Heart right ventricle (tissue), 16 donors: Measurements from ENCODE around the gene BCKDHB. TPM values are rescaled to one million over a fixed set of nuclear protein-coding genes. Genes with fewer than 3 reads are reported as not detected.

ENCODE experiments used
- ATAC-seq, 8 donors: fragments of 200-7000 bp; cut with Tn5 transposase; one replicate each; pipeline ENCODE4 v1.9.1; 2020; ENCODE audit warnings: mild to moderate bottlenecking in 8 of 8, moderate library complexity in 8 of 8, moderate number of reproducible peaks in 1 of 8
- DNase-seq, 2 donors: peaks; one replicate each; pipeline ENCODE4 v3.0.0-alpha.2; 2020
- H3K27ac ChIP-seq, 10 donors: fragments of 200-600 bp; sonication (generic) in 2 of 10; one replicate each; pipeline versions ENCODE4 v1.5.0 to v1.8.0; 2020 to 2022; ENCODE audit warnings: mild to moderate bottlenecking in 3 of 10
- H3K27me3 ChIP-seq, 7 donors: fragments of 200-600 bp; one replicate each; pipeline ENCODE4 v1.8.0; 2021 to 2022; ENCODE audit warnings: mild to moderate bottlenecking in 2 of 7
- H3K36me3 ChIP-seq, 9 donors: fragments of 200-600 bp; sonication (generic) in 1 of 9; one replicate each; pipeline versions ENCODE4 v1.5.0 to v1.8.0; 2020 to 2022; ENCODE audit warnings: mild to moderate bottlenecking in 2 of 9
- H3K4me1 ChIP-seq, 9 donors: fragments of 200-600 bp; sonication (generic) in 1 of 9; one replicate each; pipeline versions ENCODE4 v1.5.0 to v1.8.0; 2020 to 2022; ENCODE audit warnings: mild to moderate bottlenecking in 4 of 9
- H3K4me3 ChIP-seq, 10 donors: fragments of 200-600 bp; sonication (generic) in 2 of 10; one replicate each; pipeline versions ENCODE4 v1.5.0 to v1.8.0; 2020 to 2022; ENCODE audit warnings: mild to moderate bottlenecking in 7 of 10, moderate library complexity in 2 of 10
- H3K9me3 ChIP-seq, 11 donors: fragments of 200-600 bp in 10 of 11; sonication (generic) in 2 of 11; one replicate each; pipeline versions ENCODE4 v1.5.0 to v1.8.0; 2013 to 2022; ENCODE audit warnings: mild to moderate bottlenecking in 2 of 11, control low read depth in 1 of 11, moderate library complexity in 1 of 11
- CTCF ChIP-seq, 9 donors: fragments of 200-600 bp; sonication (generic) in 2 of 9; IDR thresholded peaks; one replicate each; pipeline versions ENCODE4 v1.5.0 to v1.8.0; 2021 to 2022; ENCODE audit warnings: antibody characterized with exemption in 9 of 9, mild to moderate bottlenecking in 5 of 9, moderate library complexity in 1 of 9
- WGBS, 2 donors: extraction: QIAGEN DNeasy Blood & Tissue Kit; methylation state at CpG; one replicate each; pipeline ENCODE4 v1.1.7; 2013; ENCODE audit warnings: inconsistent platforms in 1 of 2; 5-methylcytosine and 5-hydroxymethylcytosine counted together
- intact Hi-C, 10 donors: fragments of 100-400 bp; cut with DNase I; formaldehyde crosslinking; loops; one replicate each; pipeline versions ENCODE4 v1.11.1 to v1.14.2; 2022
- polyA plus RNA-seq, 2 donors: library from polyadenylated mRNA; stranded (reverse); fragments of 200-250 nt; gene quantifications; one replicate each; pipeline ENCODE4 v1.2.3, GENCODE V29; 2013
- total RNA-seq, 10 donors: library from RNA; stranded (reverse); fragmentation: NEBNext Ultra II Directional in 3 of 10; extraction: Animal tissue kit (Norgen Biotek cat#: 25700) in 3 of 10; gene quantifications; one replicate each; pipeline versions ENCODE4 v1.2.1 to v1.2.4, GENCODE V29; 2021 to 2023
- donor health status: Arrhythmogenic right ventricular cardiomyopathy.
- donor health status: ischemic (EF 13 %, LVEDD 7.1; RV severe dilation, severe dysfunction).
- donor health status: healthy with polysubstance abuse.
- donor health status: DM: no; HTN: yes; CAD: no.
- donor health status: DM: no; HTN: no; CAD: no.
- donor health status: ischemic (EF 25% LVEDD 6.9; RV normal size, moderate dysfunction).
- donor health status: ischemic (EF 25% LVEDD 5.7; RV mildly dilated, moderate dysfunction).
- donor health status: healthy.
- donor health status: DM: yes; HTN: yes; CAD: no.
- donor health status: Ischemic cardiomyopathy.
- donor health status: ischemic (EF 35%, LVEDD 5.7; RV mildly dilated, moderate dysfunction).
- donor health status: nonischemic (EF 11% LVEDD 7.7; RV severe dilation, severe dysfunction).
- donor health status: DM: yes; HTN: yes; CAD: no.
- donor health status: PGD.
- donor health status: ischemic (EF 29% LVEDD 5.4; RV normal size, mild dysfunction).
- donor health status: nonischemic (EF 23%, LVEDD 6.1; RV moderate dilation, normal function).

Gene BCKDHB
- total and polyA plus RNA-seq, 12 donors, result 7.1 to 46.4 (median 31.2) TPM

- Histone ChIP-seq H3K27ac (no peak overlapping the region), H3K9me3 (peaks cover 0 to 9% (median 0%) of the 10 kb centered on the region in 11 donors), H3K27me3 (no peaks in the 10 kb centered on the region), H3K4me1 (no peaks in the 10 kb centered on the region), H3K36me3 (peaks cover 0 to 7% (median 0%) of the 10 kb centered on the region in 9 donors), H3K4me3 (no peak overlapping the region)
- DNase-seq (no peak), ATAC-seq (no peak)
- WGBS, 2 donors, result 18 to 33% methylated on average over 1 of the region's 1 CpG
- intact Hi-C loops, result no loop called here
- no peak for TF ChIP-seq CTCF (IDR thresholded peaks at IDR 0.05)
Measured at GRCh38 chr6:80179695-80180094, 73.2 kb downstream of the BCKDHB start.

- Histone ChIP-seq H3K4me1 (no peaks in the 10 kb centered on the region), H3K4me3 (no peak overlapping the region), H3K36me3 (no peaks in the 10 kb centered on the region), H3K9me3 (peaks cover 0 to 16% (median 0%) of the 10 kb centered on the region in 11 donors), H3K27ac (no peak overlapping the region), H3K27me3 (no peaks in the 10 kb centered on the region)
- TF ChIP-seq CTCF (IDR thresholded peaks at IDR 0.05), result no peak
- 82 to 87% methylated on average over 4 of the region's 4 CpGs for WGBS, 2 donors
- intact Hi-C loops, result no loop called here
- DNase-seq (no peak), ATAC-seq (no peak)
Measured at GRCh38 chr6:80181352-80182081, 75.0 kb downstream of the BCKDHB start.

- no peaks in the 10 kb centered on the region for H3K36me3 ChIP-seq
- H3K4me1 ChIP-seq, result no peaks in the 10 kb centered on the region
- TF ChIP-seq CTCF (IDR thresholded peaks at IDR 0.05), result no peak
- H3K27me3 ChIP-seq, result no peaks in the 10 kb centered on the region
- intact Hi-C loops, result no loop called here
- peaks cover 0 to 16% (median 0%) of the 10 kb centered on the region in 11 donors for H3K9me3 ChIP-seq
- DNase-seq (no peak), ATAC-seq (no peak)
- 97 to 100% methylated on average over 1 of the region's 1 CpG for WGBS, 2 donors
- no peak overlapping the region for H3K27ac ChIP-seq
- no peak overlapping the region for H3K4me3 ChIP-seq
Measured at GRCh38 chr6:80182308-80182707, 75.8 kb downstream of the BCKDHB start.

- Histone ChIP-seq H3K4me1 (no peaks in the 10 kb centered on the region), H3K27ac (no peak overlapping the region), H3K36me3 (no peaks in the 10 kb centered on the region), H3K27me3 (no peaks in the 10 kb centered on the region), H3K4me3 (no peak overlapping the region), H3K9me3 (peaks cover 0 to 16% (median 0%) of the 10 kb centered on the region in 11 donors)
- intact Hi-C loops, result no loop called here
- WGBS, 2 donors, result 93 to 97% methylated on average over 4 of the region's 4 CpGs
- TF ChIP-seq CTCF (IDR thresholded peaks at IDR 0.05), result no peak
- no peak for DNase-seq
- no peak for ATAC-seq
Measured at GRCh38 chr6:80183019-80183795, 76.7 kb downstream of the BCKDHB start.
